Caco-2 (cell line): ENCODE results near the gene CTIF. TPM values are rescaled to one million over a fixed set of nuclear protein-coding genes. Genes with fewer than 3 reads are reported as not detected.
A peak's percentile ranks its signal among the peaks of the same experiment; 100 is the strongest.

ENCODE experiments used
- BruUV-seq: library from RNA; stranded (reverse); fragments of 400-500 nt; replicated peaks from 2 replicates; lab custom pipeline; 2021; lab: Mats Ljungman, UMichigan
- CTCF ChIA-PET: fragments of 300-600 bp; sonication (Branson Sonifier 250); formaldehyde crosslinking; loops from one replicate; lab custom pipeline; 2022; ENCODE audit warnings: antibody characterized with exemption; lab: Charles Lee
- POLR2A ChIA-PET: fragments of 300-600 bp; sonication (Branson Sonifier 250); formaldehyde crosslinking; loops from one replicate; lab custom pipeline; 2022; ENCODE audit warnings: antibody characterized with exemption; lab: Charles Lee
- DNase-seq, 2 experiments: peaks; one replicate each; pipeline versions ENCODE4 v3.0.0 to v3.0.0-alpha.2; 2020 to 2022
- H3K27me3 ChIP-seq: replicated peaks from 2 replicates; pipeline ENCODE4 v1.6.0; 2011; ENCODE audit warnings: low read length; ENCODE audit not compliant: control insufficient read depth, insufficient read depth
- H3K36me3 ChIP-seq: 2 replicates; pipeline ENCODE4 v1.5.1; 2011; ENCODE audit warnings: low read length; ENCODE audit not compliant: control insufficient read depth, insufficient read depth
- H3K4me1 ChIP-seq: fragments of 250-450 bp; sonication (Bioruptor Pico); 2 replicates; pipeline ENCODE4 v1.5.1; 2020; ENCODE audit warnings: mild to moderate bottlenecking
- H3K4me3 ChIP-seq: 2 replicates; pipeline ENCODE4 v1.5.1; 2011; ENCODE audit warnings: low read depth, mild to moderate bottlenecking, control low read depth, low read length
- H3K9me3 ChIP-seq: fragments of 250-450 bp; sonication (Bioruptor Pico); 2 replicates; pipeline ENCODE4 v1.5.1; 2020; ENCODE audit warnings: mild to moderate bottlenecking, moderate library complexity
- H3K27ac Mint-ChIP-seq: one replicate; pipeline ENCODE4 v1.8.0; 2022; ENCODE audit warnings: mixed read lengths; ENCODE audit not compliant: unreplicated experiment
- H3K27me3 Mint-ChIP-seq: one replicate; pipeline ENCODE4 v1.8.0; 2022; ENCODE audit warnings: mixed read lengths; ENCODE audit not compliant: insufficient read depth, unreplicated experiment
- H3K36me3 Mint-ChIP-seq: one replicate; pipeline ENCODE4 v1.8.0; 2022; ENCODE audit warnings: mild to moderate bottlenecking, mixed read lengths; ENCODE audit not compliant: insufficient read depth, unreplicated experiment
- H3K4me1 Mint-ChIP-seq: one replicate; pipeline ENCODE4 v1.8.0; 2022; ENCODE audit warnings: low read depth, mixed read lengths; ENCODE audit not compliant: unreplicated experiment
- H3K4me3 Mint-ChIP-seq: one replicate; pipeline ENCODE4 v1.8.0; 2022; ENCODE audit warnings: mild to moderate bottlenecking, moderate library complexity, mixed read lengths; ENCODE audit not compliant: unreplicated experiment
- H3K9me3 Mint-ChIP-seq: one replicate; pipeline ENCODE4 v1.8.0; 2022; ENCODE audit warnings: mixed read lengths; ENCODE audit not compliant: unreplicated experiment
- intact Hi-C: fragments of 100-400 bp; cut with micrococcal nuclease; formaldehyde crosslinking; loops from one replicate; pipeline ENCODE4 v1.10.0; 2022; ENCODE audit not compliant: unreplicated experiment
- total RNA-seq: library from RNA; stranded (reverse); gene quantifications from 2 replicates; pipeline ENCODE4 v1.2.3, GENCODE V29; 2022
- TF ChIP-seq, protein P1 (sequence below), 2 experiments: fragments of 200-600 bp in 1 of 2; IDR thresholded peaks; 1 replicate in 1 of 2; 2 replicates in 1 of 2; pipeline versions ENCODE4 v1.5.1 to v1.8.0; 2011 to 2022; ENCODE audit warnings: antibody characterized with exemption in 1 of 2, control low read depth in 1 of 2, inconsistent platforms in 1 of 2, low read depth in 1 of 2, low read length in 1 of 2, mild to moderate bottlenecking in 1 of 2, moderate library complexity in 1 of 2; ENCODE audit not compliant: insufficient read depth in 1 of 2, severe bottlenecking in 1 of 2, unreplicated experiment in 1 of 2

CTIF gene
- total RNA-seq, 1 experiment from 2014 or later, result 19.9 TPM

DNA sequence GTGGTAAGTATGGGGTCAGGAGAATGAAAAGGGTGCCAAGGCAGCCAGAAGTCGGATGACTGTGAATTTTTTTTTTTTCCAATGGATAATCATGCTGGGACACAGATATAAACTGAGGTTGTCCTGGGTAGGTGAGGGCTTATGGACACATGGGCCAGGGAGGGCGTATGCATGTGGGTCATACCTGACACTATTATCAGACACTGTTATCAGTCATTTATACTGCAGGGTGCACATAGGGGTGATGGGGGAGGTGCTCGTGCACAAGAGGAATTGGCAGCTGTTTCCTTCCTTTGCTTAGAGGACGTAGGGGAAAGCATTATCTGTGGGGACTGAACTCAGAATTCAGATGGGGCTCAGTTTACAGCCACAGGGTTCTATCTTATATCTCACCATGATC lies 10.1 kb downstream of the CTIF start:
- Mint-ChIP-seq H3K27me3 (no peaks in the 10 kb centered on the region), H3K27ac (peak overlapping the region; percentile 66), H3K36me3 (peaks cover 11% of the 10 kb centered on the region), H3K4me3 (no peak overlapping the region), H3K9me3 (no peaks in the 10 kb centered on the region), H3K4me1 (peaks cover 28% of the 10 kb centered on the region)
- Histone ChIP-seq H3K4me3 (no peak overlapping the region), H3K36me3 (no peaks in the 10 kb centered on the region), H3K27me3 (no peaks in the 10 kb centered on the region), H3K9me3 (no peaks in the 10 kb centered on the region), H3K4me1 (peaks cover 17% of the 10 kb centered on the region)
- intact Hi-C loops, result no loop called here
- ChIA-PET POLR2A (no interaction called here), CTCF (no interaction called here)
- no peak for DNase-seq
- no TSS peak for BruUV-seq
- TF ChIP-seq, protein P1, sequence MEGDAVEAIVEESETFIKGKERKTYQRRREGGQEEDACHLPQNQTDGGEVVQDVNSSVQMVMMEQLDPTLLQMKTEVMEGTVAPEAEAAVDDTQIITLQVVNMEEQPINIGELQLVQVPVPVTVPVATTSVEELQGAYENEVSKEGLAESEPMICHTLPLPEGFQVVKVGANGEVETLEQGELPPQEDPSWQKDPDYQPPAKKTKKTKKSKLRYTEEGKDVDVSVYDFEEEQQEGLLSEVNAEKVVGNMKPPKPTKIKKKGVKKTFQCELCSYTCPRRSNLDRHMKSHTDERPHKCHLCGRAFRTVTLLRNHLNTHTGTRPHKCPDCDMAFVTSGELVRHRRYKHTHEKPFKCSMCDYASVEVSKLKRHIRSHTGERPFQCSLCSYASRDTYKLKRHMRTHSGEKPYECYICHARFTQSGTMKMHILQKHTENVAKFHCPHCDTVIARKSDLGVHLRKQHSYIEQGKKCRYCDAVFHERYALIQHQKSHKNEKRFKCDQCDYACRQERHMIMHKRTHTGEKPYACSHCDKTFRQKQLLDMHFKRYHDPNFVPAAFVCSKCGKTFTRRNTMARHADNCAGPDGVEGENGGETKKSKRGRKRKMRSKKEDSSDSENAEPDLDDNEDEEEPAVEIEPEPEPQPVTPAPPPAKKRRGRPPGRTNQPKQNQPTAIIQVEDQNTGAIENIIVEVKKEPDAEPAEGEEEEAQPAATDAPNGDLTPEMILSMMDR (IDR thresholded peaks at IDR 0.05; ENCODE audit: insufficient read depth in 1 of 2, low read depth in 1 of 2, low read length in 1 of 2, severe bottlenecking in 1 of 2, unreplicated experiment in 1 of 2), result no peak

DNA sequence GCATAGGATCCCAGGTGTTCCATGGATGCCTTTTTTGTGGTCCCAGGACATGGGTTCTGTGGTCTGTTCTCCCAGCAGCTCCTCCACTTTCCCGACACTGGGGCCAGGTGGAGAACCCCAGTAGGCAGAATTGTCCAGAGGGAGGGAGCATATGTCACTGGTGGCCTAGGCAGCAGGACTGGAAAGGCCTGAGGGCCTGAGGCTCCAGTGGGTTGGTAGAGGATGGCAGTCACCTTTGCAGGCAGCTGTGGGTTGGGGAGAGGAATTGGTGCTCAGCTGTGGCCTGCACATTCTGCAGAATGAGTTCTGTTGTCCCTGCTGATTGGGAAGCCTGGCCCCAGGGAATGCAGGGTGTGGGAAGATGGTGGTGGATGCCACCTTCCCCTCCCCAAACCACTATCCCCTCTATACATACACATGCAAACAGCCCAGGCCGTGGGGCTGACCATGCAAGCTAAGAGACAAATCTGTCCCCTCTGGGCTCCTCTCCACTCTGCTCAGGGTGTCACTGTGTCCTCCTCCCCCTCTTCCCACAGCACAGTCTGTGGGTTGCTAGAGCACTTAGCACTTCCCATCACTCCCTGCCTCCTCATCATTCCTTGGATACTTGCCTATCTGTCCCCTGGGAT lies 11.4 kb downstream of the CTIF start:
- Histone ChIP-seq H3K9me3 (no peaks in the 10 kb centered on the region), H3K4me1 (peaks cover 17% of the 10 kb centered on the region), H3K4me3 (no peak overlapping the region), H3K27me3 (no peaks in the 10 kb centered on the region), H3K36me3 (no peaks in the 10 kb centered on the region)
- Mint-ChIP-seq H3K27me3 (no peaks in the 10 kb centered on the region), H3K36me3 (peaks cover 11% of the 10 kb centered on the region), H3K27ac (no peak overlapping the region), H3K4me1 (peaks cover 18% of the 10 kb centered on the region), H3K4me3 (no peak overlapping the region), H3K9me3 (no peaks in the 10 kb centered on the region)
- POLR2A ChIA-PET, result no interaction called here
- intact Hi-C loops, result no loop called here
- DNase-seq, result no peak
- CTCF ChIA-PET, result no interaction called here
- no TSS peak for BruUV-seq
- TF ChIP-seq, protein P1 (IDR thresholded peaks at IDR 0.05; ENCODE audit: insufficient read depth in 1 of 2, low read depth in 1 of 2, low read length in 1 of 2, severe bottlenecking in 1 of 2, unreplicated experiment in 1 of 2), result no peak

DNA sequence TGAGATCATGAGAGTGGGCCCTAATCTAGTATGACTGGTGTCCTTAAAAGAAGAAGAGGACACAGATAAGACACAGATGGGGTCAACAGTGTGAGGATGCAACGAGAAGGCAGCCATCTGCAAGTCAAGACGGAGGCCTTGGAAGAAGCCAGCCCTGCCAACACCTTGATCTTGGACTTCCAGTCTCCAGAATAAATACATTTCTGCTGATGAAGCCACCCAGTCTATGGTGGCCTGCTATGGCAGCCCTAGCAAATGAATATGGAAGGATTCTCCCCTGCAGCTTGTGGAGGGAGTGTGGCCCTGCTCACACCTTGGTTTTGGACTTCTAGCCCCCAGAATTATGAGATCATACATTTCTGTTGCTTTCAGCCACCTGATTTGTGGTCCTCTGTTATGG lies 12.3 kb downstream of the CTIF start:
- no TSS peak for BruUV-seq
- Histone ChIP-seq H3K36me3 (no peaks in the 10 kb centered on the region), H3K9me3 (no peaks in the 10 kb centered on the region), H3K4me1 (peaks cover 13% of the 10 kb centered on the region), H3K4me3 (no peak overlapping the region), H3K27me3 (no peaks in the 10 kb centered on the region)
- Mint-ChIP-seq H3K4me1 (peaks cover 14% of the 10 kb centered on the region), H3K36me3 (peaks cover 11% of the 10 kb centered on the region), H3K27me3 (no peaks in the 10 kb centered on the region), H3K4me3 (no peak overlapping the region), H3K27ac (no peak overlapping the region), H3K9me3 (no peaks in the 10 kb centered on the region)
- ChIA-PET POLR2A (no interaction called here), CTCF (no interaction called here)
- intact Hi-C loops, result no loop called here
- TF ChIP-seq, protein P1 (IDR thresholded peaks at IDR 0.05; ENCODE audit: insufficient read depth in 1 of 2, low read depth in 1 of 2, low read length in 1 of 2, severe bottlenecking in 1 of 2, unreplicated experiment in 1 of 2), result no peak
- no peak for DNase-seq
